GM12878 (cell line): ENCODE results near the gene MRPL18.

Source experiments
- ESRRA ChIP-seq: IDR thresholded peaks from 2 replicates; pipeline ENCODE4 v1.6.1; 2012; ENCODE audit warnings: mild to moderate bottlenecking, low read length, improper control_type of control experiment
- EZH2 ChIP-seq: IDR thresholded peaks from 2 replicates; pipeline ENCODE4 v1.6.1; 2012; ENCODE audit warnings: low read depth, mild to moderate bottlenecking, control low read depth, inconsistent platforms, low read length, borderline replicate concordance; ENCODE audit not compliant: control insufficient read depth
- GABPA ChIP-seq: IDR thresholded peaks from 2 replicates; pipeline ENCODE4 v1.6.1; 2014; ENCODE audit warnings: antibody characterized with exemption, low read depth, mild to moderate bottlenecking, inconsistent platforms
- POLR2A ChIP-seq: IDR thresholded peaks from 2 replicates; pipeline ENCODE4 v1.6.1; 2011; ENCODE audit warnings: low read depth, mild to moderate bottlenecking, low read length
- POLR2AphosphoS5 ChIP-seq: IDR thresholded peaks from 2 replicates; pipeline ENCODE4 v1.6.1; 2011; ENCODE audit warnings: mild to moderate bottlenecking, low read length, inconsistent platforms
- SPI1 ChIP-seq: IDR thresholded peaks from 2 replicates; pipeline ENCODE4 v1.6.1; 2011; ENCODE audit warnings: low read depth, mild to moderate bottlenecking, low read length, moderate library complexity, borderline replicate concordance; ENCODE audit not compliant: insufficient read depth
- SREBF2 ChIP-seq: IDR thresholded peaks from 2 replicates; pipeline ENCODE4 v1.6.1; 2012; ENCODE audit warnings: mild to moderate bottlenecking, low read length
- TAF1 ChIP-seq: IDR thresholded peaks from 2 replicates; pipeline ENCODE4 v1.6.1; 2011; ENCODE audit warnings: mild to moderate bottlenecking, low read depth, low read length, borderline replicate concordance
- TF ChIP-seq, protein P1 (sequence below), 3 experiments: IDR thresholded peaks in 2 of 3; conservative IDR thresholded peaks in 1 of 3; 2 replicates each; pipeline ENCODE4 v1.5.1; 2011; ENCODE audit warnings: low read depth in 3 of 3, low read length in 3 of 3, mild to moderate bottlenecking in 3 of 3, control low read depth in 2 of 3, moderate library complexity in 2 of 3, inconsistent platforms in 1 of 3, mixed read lengths in 1 of 3; ENCODE audit not compliant: control insufficient read depth in 2 of 3, insufficient read depth in 1 of 3; ENCODE audit errors: extremely low read depth in 1 of 3
- TF ChIP-seq, protein P2 (sequence below): IDR thresholded peaks from 2 replicates; pipeline ENCODE4 v1.6.1; 2012; ENCODE audit warnings: mild to moderate bottlenecking, low read depth, low read length
- TF ChIP-seq, protein P3 (sequence below): IDR thresholded peaks from 2 replicates; pipeline ENCODE4 v1.6.1; 2012; ENCODE audit warnings: low read depth, low read length, improper control_type of control experiment

DNA sequence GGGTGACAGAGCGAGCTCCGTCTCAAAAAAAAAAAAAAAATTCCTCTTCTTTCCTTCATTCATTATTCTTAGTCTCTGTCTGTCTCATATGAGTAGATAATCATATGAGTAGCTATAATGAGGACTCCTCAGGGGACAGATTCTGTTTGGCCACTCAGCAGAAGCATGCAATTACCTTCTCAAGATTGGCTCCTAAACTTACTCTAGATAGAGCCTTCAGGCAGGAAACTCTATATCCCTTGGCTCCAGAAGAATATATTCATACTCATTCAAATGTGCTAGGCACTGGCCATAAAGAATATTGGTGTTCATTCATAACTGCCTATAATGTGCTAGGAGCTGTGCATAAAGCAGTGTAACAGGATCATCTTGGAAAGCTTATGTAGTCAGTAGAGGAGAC is 30.6 kb upstream of the MRPL18 start:
- TF ChIP-seq SPI1 (no peak), SREBF2 (no peak), POLR2A (no peak), ESRRA (no peak), POLR2AphosphoS5 (no peak), GABPA (no peak), EZH2 (no peak), TAF1 (no peak)
- TF ChIP-seq, protein P1, sequence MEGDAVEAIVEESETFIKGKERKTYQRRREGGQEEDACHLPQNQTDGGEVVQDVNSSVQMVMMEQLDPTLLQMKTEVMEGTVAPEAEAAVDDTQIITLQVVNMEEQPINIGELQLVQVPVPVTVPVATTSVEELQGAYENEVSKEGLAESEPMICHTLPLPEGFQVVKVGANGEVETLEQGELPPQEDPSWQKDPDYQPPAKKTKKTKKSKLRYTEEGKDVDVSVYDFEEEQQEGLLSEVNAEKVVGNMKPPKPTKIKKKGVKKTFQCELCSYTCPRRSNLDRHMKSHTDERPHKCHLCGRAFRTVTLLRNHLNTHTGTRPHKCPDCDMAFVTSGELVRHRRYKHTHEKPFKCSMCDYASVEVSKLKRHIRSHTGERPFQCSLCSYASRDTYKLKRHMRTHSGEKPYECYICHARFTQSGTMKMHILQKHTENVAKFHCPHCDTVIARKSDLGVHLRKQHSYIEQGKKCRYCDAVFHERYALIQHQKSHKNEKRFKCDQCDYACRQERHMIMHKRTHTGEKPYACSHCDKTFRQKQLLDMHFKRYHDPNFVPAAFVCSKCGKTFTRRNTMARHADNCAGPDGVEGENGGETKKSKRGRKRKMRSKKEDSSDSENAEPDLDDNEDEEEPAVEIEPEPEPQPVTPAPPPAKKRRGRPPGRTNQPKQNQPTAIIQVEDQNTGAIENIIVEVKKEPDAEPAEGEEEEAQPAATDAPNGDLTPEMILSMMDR (IDR thresholded peaks at IDR 0.05 in 2 of 3, conservative IDR thresholded peaks at IDR 0.05 in 1 of 3; ENCODE audit: control insufficient read depth in 2 of 3, extremely low read depth in 1 of 3, insufficient read depth in 1 of 3, low read depth in 3 of 3, low read length in 3 of 3): no peak
- TF ChIP-seq, protein P2, sequence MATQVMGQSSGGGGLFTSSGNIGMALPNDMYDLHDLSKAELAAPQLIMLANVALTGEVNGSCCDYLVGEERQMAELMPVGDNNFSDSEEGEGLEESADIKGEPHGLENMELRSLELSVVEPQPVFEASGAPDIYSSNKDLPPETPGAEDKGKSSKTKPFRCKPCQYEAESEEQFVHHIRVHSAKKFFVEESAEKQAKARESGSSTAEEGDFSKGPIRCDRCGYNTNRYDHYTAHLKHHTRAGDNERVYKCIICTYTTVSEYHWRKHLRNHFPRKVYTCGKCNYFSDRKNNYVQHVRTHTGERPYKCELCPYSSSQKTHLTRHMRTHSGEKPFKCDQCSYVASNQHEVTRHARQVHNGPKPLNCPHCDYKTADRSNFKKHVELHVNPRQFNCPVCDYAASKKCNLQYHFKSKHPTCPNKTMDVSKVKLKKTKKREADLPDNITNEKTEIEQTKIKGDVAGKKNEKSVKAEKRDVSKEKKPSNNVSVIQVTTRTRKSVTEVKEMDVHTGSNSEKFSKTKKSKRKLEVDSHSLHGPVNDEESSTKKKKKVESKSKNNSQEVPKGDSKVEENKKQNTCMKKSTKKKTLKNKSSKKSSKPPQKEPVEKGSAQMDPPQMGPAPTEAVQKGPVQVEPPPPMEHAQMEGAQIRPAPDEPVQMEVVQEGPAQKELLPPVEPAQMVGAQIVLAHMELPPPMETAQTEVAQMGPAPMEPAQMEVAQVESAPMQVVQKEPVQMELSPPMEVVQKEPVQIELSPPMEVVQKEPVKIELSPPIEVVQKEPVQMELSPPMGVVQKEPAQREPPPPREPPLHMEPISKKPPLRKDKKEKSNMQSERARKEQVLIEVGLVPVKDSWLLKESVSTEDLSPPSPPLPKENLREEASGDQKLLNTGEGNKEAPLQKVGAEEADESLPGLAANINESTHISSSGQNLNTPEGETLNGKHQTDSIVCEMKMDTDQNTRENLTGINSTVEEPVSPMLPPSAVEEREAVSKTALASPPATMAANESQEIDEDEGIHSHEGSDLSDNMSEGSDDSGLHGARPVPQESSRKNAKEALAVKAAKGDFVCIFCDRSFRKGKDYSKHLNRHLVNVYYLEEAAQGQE: no peak
- TF ChIP-seq, protein P3, sequence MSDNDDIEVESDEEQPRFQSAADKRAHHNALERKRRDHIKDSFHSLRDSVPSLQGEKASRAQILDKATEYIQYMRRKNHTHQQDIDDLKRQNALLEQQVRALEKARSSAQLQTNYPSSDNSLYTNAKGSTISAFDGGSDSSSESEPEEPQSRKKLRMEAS: no peak
